ENCODE measurements around the gene CTBP1.

The CTBP1 gene

DNA sequence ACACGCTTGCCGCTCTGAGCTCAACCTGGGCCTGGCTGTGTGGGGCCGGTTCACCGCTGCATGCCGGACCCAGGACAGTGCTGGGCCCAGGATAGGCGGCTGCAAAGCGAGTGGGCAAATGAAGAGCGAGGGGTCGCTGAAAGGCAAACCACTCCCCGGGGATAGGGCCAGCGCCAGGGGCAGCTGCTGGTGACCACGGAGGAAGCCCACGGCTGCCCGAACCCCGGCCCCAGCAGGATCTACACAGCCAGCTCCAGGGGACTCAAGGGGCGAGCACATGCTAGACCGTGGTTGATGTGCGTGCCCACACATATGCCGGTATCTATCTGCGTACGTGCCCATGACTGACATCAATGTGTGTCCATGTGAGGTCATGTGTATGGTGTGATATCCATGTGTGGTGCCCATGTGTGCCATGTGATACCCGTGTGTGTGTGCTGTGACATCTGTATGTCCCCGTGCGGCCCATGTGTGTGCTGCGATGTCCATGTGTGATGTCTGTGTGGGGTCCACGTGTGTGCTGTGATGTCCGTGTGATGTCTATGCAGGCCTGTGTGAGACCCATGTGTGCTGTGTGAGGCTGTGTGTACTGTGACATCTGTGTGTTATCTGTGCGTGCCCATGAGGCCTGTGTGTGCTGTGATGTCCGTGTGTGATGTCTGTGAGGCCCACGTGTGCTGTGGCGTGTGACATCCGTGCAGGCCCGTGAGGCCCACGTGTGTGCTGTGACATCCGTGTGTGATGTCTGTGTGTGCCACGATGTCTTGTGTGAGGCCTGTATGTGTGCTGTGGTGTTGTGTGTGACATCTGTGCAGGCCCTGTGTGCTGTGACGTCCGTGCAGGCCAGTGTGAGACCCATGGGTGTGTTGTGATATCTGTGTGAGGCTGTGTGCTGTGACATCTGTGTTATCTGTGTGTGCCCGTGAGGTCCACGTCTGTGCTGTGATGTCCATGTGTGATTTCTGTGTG, 24.8 kb downstream of the CTBP1 start:
- DNase-seq (ENCODE audit: low read depth, low spot score): no peak

DNA sequence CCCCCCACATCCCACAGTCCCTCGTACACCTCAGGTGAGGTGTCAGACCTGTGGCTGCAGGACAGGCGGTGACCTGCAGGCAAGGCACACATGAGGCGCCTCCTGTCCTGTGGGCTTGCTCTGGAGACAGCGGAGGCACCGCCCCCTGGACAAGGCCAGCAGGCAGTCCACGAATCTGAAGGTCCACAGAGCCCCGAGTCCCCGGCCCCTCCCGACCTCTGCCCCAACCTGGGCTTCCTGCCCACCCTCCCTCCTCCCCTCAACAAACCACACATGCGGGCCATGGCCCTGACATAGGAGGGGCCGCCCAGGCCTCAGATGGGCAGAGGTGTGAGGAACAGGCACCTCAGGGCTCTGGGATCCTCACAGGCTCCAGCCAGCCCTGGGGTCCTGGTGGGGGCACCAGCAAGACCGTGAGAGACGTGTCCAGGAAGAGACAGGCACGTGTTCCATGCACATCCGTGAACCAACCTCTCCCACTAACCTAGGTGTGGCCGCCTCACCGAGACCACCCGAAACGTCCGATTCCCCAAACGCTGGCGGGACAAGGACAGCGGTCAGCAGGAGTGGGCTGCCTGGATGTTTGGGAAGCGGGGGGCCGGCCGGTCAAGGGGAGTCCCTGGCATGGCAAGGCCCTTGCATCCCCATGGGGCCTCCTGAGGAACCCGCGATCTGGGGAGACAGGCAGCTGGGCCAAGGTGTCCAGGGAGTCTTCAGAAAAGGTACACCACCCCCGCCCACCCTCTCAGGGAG, 25.8 kb downstream of the CTBP1 start:
- DNase-seq (ENCODE audit: low read depth, low spot score): no peak

- no peak for DNase-seq (ENCODE audit: low read depth, low spot score)
Observed at GRCh38 chr4:1222036-1222789, 26.7 kb downstream of the CTBP1 start.

DNA sequence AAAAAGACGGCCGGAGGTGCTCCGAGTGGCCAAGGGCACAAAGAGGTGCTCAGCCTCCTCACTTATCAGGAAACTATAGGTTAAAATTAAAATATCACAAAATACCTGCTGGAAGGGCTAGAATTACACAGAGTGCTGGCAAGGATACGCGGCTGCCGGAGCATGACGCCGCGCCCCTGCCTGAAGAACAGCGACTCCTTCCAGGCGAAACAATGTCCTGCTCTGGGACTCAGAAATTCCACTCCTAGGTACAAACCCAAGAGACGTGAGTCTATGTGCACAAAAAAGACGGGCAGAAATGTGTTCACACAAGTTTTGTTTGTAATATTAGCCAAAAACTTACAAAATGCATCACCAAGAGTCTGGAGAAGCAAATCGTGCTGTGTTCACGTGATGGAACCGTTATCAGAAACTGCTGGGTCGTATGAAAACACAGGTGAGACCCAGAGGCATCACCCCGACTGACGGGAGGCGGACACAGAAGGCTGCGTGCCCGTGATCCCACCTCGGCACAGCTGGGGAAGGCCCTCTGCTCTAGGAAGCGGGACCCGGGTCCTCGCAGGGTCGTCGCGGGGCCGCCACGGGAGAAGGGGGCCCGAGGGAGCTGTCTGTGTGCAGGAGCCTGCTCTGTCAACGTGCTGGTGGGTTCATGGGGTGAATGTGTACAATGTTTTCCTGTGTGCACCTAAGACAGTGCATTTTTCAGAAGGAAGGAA, 27.6 kb downstream of the CTBP1 start:
- no peak for DNase-seq (ENCODE audit: low read depth, low spot score)

- DNase-seq (ENCODE audit: low read depth, low spot score): no peak
Observed at GRCh38 chr4:1220566-1220965, 28.4 kb downstream of the CTBP1 start.

DNA sequence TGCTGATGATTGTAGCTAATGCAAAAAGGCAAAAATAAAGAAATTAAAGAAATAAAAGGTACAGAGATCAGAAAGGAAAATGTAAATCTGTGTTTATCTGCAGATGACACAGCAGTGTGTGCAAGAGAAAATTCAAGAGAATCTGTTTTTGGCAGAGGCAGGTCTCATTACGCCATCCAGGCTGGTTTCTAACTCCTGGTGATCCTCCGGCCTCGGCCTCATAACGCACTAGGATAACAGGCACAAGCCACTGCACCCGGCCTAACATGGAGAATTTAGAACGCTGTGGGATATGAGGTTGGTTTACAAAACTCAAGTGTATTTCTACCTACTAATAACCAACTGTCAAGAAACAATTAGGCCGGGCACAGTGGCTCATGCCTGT, 29.4 kb downstream of the CTBP1 start:
- no peak for DNase-seq (ENCODE audit: low read depth, low spot score)

GRCh38 chr4:1218634-1219565, 30.0 kb downstream of the CTBP1 start:
- DNase-seq (ENCODE audit: low read depth, low spot score): no peak

GRCh38 chr4:1217366-1217765, 31.6 kb downstream of the CTBP1 start:
- DNase-seq (ENCODE audit: low read depth, low spot score): no peak

DNA sequence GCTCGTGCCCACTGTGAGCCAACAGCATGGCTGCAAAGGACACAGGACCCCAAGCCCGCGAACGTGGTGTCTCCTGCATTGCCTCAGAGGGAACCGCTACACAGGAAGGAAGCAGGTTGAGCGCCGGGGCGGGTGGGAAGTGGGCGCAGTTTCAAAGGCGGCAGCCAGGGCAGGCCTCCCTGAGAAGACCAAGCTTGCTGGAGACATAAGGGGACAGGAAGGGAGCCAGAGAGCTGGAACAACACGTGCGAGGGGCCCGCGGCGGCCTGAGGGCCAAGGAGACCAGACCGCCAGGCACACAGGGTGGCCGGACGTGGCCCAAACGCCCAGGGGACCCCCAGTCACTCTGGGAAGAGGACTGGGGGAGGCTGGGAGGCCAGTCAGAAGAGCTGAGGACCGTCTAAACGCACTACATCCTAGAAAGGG, 32.0 kb downstream of the CTBP1 start:
- DNase-seq (ENCODE audit: low read depth, low spot score): no peak

DNA sequence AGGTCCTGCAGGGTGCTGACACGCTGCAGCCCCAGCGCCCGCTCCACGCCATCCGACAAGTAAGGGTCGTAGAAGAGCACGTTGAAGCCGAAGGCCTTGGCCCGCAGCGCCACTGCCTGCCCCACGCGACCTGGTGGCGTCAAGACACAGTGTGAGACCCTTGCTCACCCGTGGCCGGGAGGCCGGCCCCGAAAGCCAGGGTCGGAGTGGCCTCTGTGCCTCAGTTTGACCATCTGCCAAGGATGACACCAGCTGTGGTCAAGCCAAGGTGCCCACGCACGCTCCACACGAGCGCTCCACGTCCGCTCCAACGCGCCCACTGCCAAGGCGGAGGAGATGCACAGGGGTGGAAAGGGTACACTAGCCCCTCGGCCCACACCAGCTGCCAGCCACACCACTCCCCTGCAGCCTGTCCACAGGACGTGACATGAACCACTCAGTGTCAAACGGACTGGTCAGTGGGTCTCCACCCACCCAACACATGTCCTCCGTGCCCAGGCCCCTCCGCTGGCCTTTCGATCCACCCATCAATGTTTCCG, 32.8 kb downstream of the CTBP1 start:
- no peak for DNase-seq (ENCODE audit: low read depth, low spot score)

DNA sequence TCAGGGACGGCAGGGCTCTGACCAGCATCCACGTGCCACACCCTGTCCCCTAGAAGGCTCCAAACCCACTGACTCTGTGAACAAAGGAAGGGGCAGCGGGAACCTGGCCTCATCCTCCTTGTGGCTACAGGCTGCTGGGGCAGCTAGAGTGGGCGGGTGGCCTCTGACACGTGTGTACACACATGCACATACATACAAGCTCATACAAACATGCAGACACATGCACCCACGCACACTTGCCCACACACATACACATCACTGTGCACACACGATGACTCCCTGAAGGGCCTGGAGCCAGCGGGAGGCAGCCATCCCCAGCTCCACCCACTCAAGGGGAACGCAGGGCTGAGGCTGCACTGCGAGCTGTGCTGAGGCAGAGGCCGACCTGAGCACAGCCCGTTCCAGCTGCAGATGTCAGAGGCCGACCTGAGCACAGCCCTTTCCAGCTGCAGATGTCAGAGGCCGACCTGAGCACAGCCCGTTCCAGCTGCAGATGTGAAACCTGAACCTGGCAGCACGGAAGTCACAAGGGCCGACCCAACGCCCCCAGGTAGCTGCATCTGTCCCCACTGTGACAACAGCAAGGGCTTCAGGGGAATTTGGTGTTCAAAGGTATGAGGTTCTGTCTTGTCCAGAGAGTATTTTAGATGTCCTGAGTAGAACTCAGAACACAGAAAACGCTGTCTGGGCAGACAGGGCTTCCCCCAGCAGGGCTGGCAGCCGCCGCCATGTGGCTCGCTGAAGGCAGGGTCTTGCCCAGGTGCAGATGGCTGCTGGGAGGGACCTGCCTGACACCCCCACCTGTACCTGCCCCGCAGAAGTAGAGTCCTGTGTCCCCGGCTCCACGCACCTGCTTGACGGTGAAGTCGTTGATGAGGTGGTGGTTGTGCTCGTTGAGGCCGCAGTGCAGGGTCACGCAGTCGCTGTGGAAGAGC, 33.5 kb downstream of the CTBP1 start:
- DNase-seq (ENCODE audit: low read depth, low spot score): no peak

- DNase-seq (ENCODE audit: low read depth, low spot score): no peak
Observed at GRCh38 chr4:1214101-1215095, 34.5 kb downstream of the CTBP1 start.

DNA sequence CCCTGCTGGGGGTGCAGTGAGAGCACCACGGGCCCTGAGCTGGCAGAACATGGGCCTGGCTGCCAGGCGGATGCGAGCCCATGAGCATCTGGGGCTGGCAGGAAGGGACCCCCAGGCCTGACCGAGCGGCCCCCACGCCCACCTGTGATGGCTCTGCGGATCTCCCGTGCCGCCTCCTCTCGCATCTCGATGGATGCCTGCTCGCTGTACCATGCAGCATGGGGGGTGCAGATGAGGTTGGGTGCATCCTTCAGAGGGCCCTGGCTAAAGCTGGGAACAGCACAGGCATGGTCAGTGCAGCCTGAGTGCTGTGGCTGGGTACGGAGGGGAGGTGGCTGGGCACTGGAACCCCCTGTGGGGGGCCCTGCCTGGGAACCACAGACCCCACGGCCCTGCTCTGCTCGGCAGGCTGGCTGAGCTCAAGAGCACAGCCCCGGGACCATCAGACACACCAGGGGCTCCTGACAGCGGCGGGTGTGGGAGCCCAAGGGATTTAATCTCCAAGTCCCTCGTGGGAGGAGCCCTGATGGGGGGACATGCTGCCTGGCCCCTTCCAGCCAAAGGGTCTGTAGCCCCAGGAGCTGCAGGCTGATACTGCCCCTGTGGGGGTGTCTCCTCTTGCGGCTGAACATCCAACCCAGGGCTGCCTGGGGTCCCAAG, 35.5 kb downstream of the CTBP1 start:
- DNase-seq (ENCODE audit: low read depth, low spot score): no peak

DNA sequence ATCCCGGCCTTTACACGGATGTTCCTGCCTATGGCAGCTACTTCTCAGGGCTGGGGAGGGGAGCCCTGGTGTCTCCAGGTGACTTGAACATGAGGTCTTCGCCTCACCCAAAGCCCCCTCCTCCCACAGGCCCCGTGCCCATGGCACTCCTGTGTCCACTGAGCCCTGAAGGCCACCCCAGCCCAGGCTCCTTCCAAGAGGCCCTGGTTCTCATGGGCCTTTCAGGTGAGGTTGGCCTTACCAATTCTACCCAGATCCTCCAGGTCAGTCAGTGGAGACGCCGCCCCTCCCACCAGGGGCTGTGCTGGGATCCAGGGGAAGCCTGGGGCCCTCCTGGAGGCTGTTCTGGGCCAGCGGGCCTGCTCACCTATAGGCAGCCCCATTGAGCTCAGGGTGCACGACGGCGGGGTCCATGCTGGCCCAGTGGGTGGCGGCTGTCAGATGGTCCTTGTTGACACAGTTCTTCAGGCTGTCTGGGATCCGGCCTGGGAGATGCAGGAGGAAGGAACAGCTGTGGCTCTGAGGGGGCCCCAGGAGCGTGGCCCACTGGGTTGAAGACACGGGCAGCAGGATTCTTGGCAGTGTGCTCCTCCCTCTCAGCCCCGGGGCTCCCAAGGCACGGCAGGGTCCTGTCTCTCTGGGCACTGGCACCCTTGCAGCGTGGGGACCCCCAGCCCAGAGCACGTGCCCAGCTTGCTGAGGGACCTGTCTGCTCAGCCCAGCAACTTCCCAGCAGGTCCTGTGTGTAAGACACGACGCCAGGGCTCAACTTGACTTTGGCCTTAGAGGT, 36.2 kb downstream of the CTBP1 start:
- no peak for DNase-seq (ENCODE audit: low read depth, low spot score)

GRCh38 chr4:1211891-1212545, 36.9 kb downstream of the CTBP1 start:
- no peak for DNase-seq (ENCODE audit: low read depth, low spot score)

DNA sequence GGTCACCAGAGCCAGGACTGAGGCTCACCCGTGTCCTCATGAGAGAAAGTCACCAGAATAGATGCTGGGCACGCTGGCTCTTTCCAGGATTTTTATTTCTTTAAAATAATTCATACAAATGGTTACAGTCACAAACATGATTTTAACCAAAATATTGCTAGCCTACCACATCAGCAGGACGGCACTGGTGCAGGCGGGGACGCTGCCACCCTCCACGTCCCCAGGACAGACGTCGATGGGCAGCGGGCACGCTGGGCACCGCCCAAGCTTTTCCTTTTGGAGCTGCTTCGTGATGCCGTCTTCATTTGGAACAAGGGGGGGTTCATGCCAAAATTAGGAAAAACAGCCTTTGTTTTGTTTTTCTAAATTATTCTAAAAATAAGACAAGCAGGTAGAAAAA, 37.6 kb downstream of the CTBP1 start:
- DNase-seq (ENCODE audit: low read depth, low spot score): no peak

Data from smooth muscle cell of the brain vasculature (primary cell).